HG02884 (cell line): ENCODE measurements around the gene SULT1A2.
"Not testable (repeated sequence)": the region's sequence is repeated elsewhere in the genome, so short reads cannot be mapped to it uniquely, and the experiment has no call there.

Experiments used
- ATAC-seq: cut with Tn5 transposase; IDR thresholded peaks from one replicate; pipeline ENCODE4 v1.9.1; 2021; ENCODE audit warnings: mild to moderate bottlenecking, moderate library complexity; ENCODE audit not compliant: unreplicated experiment

The SULT1A2 gene

GRCh38 chr16:28596840-28597691, at the start of gene SULT1A2:
Gene SULT1A2 (minus strand): TSS chr16:28597050. CDS start chr16:28595930, 1,120 bp downstream.
- ATAC-seq: no peak

GRCh38 chr16:28639959-28640358, 43.1 kb upstream of the SULT1A2 start:
- not testable (repeated sequence) for ATAC-seq

- not testable (repeated sequence) for ATAC-seq
Measured at GRCh38 chr16:28638359-28638758, 41.5 kb upstream of the SULT1A2 start.

- ATAC-seq: not testable (repeated sequence)
Measured at GRCh38 chr16:28637765-28638164, 40.9 kb upstream of the SULT1A2 start, which contains the start of gene NPIPB8. Gene NPIPB8 (plus strand): TSS chr16:28638065. CDS start chr16:28638361, 296 bp downstream.

- ATAC-seq: not testable (repeated sequence)
Measured at GRCh38 chr16:28636093-28636823, 39.4 kb upstream of the SULT1A2 start.

GRCh38 chr16:28630905-28631304, 34.1 kb upstream of the SULT1A2 start:
- ATAC-seq: not testable (repeated sequence)

GRCh38 chr16:28623172-28623711, 26.4 kb upstream of the SULT1A2 start:
- no peak for ATAC-seq

GRCh38 chr16:28622532-28623171, 25.8 kb upstream of the SULT1A2 start:
- not testable (repeated sequence) for ATAC-seq

- ATAC-seq: no peak
Measured at GRCh38 chr16:28621481-28622155, 24.8 kb upstream of the SULT1A2 start.

- not testable (repeated sequence) for ATAC-seq
Measured at GRCh38 chr16:28620316-28620715, 23.5 kb upstream of the SULT1A2 start.

GRCh38 chr16:28617874-28618273, 21.0 kb upstream of the SULT1A2 start:
- ATAC-seq: no peak

- no peak for ATAC-seq
Measured at GRCh38 chr16:28616636-28617035, 19.8 kb upstream of the SULT1A2 start.

- ATAC-seq: not testable (repeated sequence)
Measured at GRCh38 chr16:28616224-28616577, 19.4 kb upstream of the SULT1A2 start.

GRCh38 chr16:28615486-28616223, 18.8 kb upstream of the SULT1A2 start:
- ATAC-seq: not testable (repeated sequence)

- ATAC-seq: not testable (repeated sequence)
Measured at GRCh38 chr16:28614561-28614960, 17.7 kb upstream of the SULT1A2 start.

- not testable (repeated sequence) for ATAC-seq
Measured at GRCh38 chr16:28613912-28614311, 17.1 kb upstream of the SULT1A2 start.

- ATAC-seq: not testable (repeated sequence)
Measured at GRCh38 chr16:28612359-28613280, 15.8 kb upstream of the SULT1A2 start.

- no peak for ATAC-seq
Measured at GRCh38 chr16:28610595-28611191, 13.8 kb upstream of the SULT1A2 start.
